Ovary (tissue), 9 donors: ENCODE measurements around the gene SLC6A1. TPM values are rescaled to one million over a fixed set of nuclear protein-coding genes. Genes with fewer than 3 reads are reported as not detected.
A peak's percentile ranks its signal among the peaks of the same experiment; 100 is the strongest.

Source experiments
- DNase-seq, 5 donors: peaks; one replicate each; pipeline ENCODE4 v3.0.0-alpha.2; 2019 to 2020
- H3K27ac ChIP-seq, 2 donors: fragments of 200-600 bp; one replicate each; pipeline versions ENCODE4 v1.5.1 to v1.8.0; 2019 to 2022
- H3K27me3 ChIP-seq: fragments of 200-600 bp; one replicate; pipeline ENCODE4 v1.8.0; 2022
- H3K36me3 ChIP-seq: fragments of 200-600 bp; sonication (generic); one replicate; pipeline ENCODE4 v1.5.1; 2019
- H3K4me1 ChIP-seq: one replicate; pipeline ENCODE4 v1.8.1; 2013; ENCODE audit warnings: mild to moderate bottlenecking, moderate library complexity; ENCODE audit not compliant: insufficient read depth
- H3K4me3 ChIP-seq: fragments of 200-600 bp; sonication (generic); one replicate; pipeline ENCODE4 v1.5.1; 2017
- H3K9me3 ChIP-seq, 2 donors: fragments of 200-600 bp in 1 of 2; sonication (generic) in 1 of 2; one replicate each; pipeline versions ENCODE4 v1.5.1 to v1.8.1; 2013 to 2019; ENCODE audit warnings: mild to moderate bottlenecking in 1 of 2, moderate library complexity in 1 of 2
- CTCF ChIP-seq, 3 donors: fragments of 450-650 bp in 2 of 3; fragments of 200-600 bp in 1 of 3; IDR thresholded peaks; one replicate each; pipeline versions ENCODE4 v1.5.1 to v1.8.0; 2016 to 2022; ENCODE audit warnings: antibody characterized with exemption in 3 of 3, mild to moderate bottlenecking in 1 of 3
- EP300 ChIP-seq: sonication (generic); formaldehyde crosslinking; IDR thresholded peaks from one replicate; pipeline ENCODE4 v1.6.1; 2017; ENCODE audit warnings: antibody characterized with exemption
- POLR2A ChIP-seq: fragments of 450-650 bp; IDR thresholded peaks from one replicate; pipeline ENCODE4 v1.6.1; 2017; ENCODE audit warnings: antibody characterized with exemption, mild to moderate bottlenecking, moderate library complexity
- WGBS, 3 donors: extraction: QIAGEN DNeasy Blood & Tissue Kit in 1 of 3; methylation state at CpG; one replicate each; pipeline versions ENCODE4 v1.1.5 to v1.1.7; 2013 to 2017; 5-methylcytosine and 5-hydroxymethylcytosine counted together
- intact Hi-C, 4 donors: fragments of 100-400 bp; cut with DNase I; formaldehyde crosslinking; loops; one replicate each; pipeline versions ENCODE4 v1.11.0 to v1.15.1; 2022 to 2023
- polyA plus RNA-seq, 2 donors: library from polyadenylated mRNA; stranded (reverse); fragments of 200-250 nt in 1 of 2; fragments of 350-450 nt in 1 of 2; fragmentation: Illumina TruSeq in 1 of 2; extraction: RNeasy Lipid Tissue Mini Kit (QIAGEN cat#74804) in 1 of 2; gene quantifications; one replicate each; pipeline ENCODE4 v1.2.3, GENCODE V29; 2013 to 2014
- total RNA-seq, 7 donors: library from RNA; depleted of rRNA in 2 of 7; stranded (reverse); fragments of >200 nt in 2 of 7; fragmentation: NEBNext Ultra II Directional in 3 of 7; extraction: Animal tissue kit (Norgen Biotek cat#: 25700) in 3 of 7; gene quantifications; one replicate each; pipeline versions ENCODE4 v1.1.0 to v1.2.4, GENCODE V29; 2016 to 2023
- donor health status: DM: no; HTN: no; CAD: no; lungs with moderate emphysema.
- donor health status: DM: no; HTN: no; CAD: no.
- donor health status: Bipolar disorder and iron deficiency.
- donor health status: DM: yes; HTN: yes; CAD: no.
- donor health status: DM: no; HTN: no; CAD: no.
- donor health status: DM: yes; HTN: yes; CAD: no.

The SLC6A1 gene
- total and polyA plus RNA-seq, 9 donors: 0.23 to 3.3 (median 1.2) TPM

GRCh38 chr3:10988001-10988665 lies 4.4 kb upstream of the SLC6A1 start:
- Histone ChIP-seq H3K4me1 (no peaks in the 10 kb centered on the region), H3K4me3 (no peak overlapping the region), H3K27me3 (no peaks in the 10 kb centered on the region), H3K9me3 (no peaks in the 10 kb centered on the region), H3K36me3 (no peaks in the 10 kb centered on the region), H3K27ac (no peak overlapping the region)
- no peak for DNase-seq
- intact Hi-C loops: no loop called here
- TF ChIP-seq EP300 (no peak), CTCF (IDR thresholded peaks at IDR 0.05) (no peak), POLR2A (no peak)
- 78 to 81% (median 80%) methylated on average over 9 of the region's 9 CpGs for WGBS, 3 donors

GRCh38 chr3:10988991-10989484 lies 3.5 kb upstream of the SLC6A1 start:
- no peaks in the 10 kb centered on the region for H3K9me3 ChIP-seq
- 73 to 83% (median 78%) methylated on average over 7 of the region's 7 CpGs for WGBS, 3 donors
- no peak for TF ChIP-seq POLR2A
- TF ChIP-seq EP300: no peak
- no peak overlapping the region for H3K27ac ChIP-seq
- no peaks in the 10 kb centered on the region for H3K27me3 ChIP-seq
- H3K4me1 ChIP-seq: peaks cover 2% of the 10 kb centered on the region
- no peak for DNase-seq
- intact Hi-C loops: no loop called here
- no peaks in the 10 kb centered on the region for H3K36me3 ChIP-seq
- no peak overlapping the region for H3K4me3 ChIP-seq

- no peak overlapping the region for H3K27ac ChIP-seq
These were observed 588 bp downstream of the SLC6A1 start for GRCh38 chr3:10992943-10993728.

GRCh38 chr3:10993729-10994065 lies 1.1 kb downstream of the SLC6A1 start:
- WGBS, 3 donors: 5 to 9% (median 6%) methylated on average over 9 of the region's 9 CpGs
- no peak overlapping the region for H3K27ac ChIP-seq
- intact Hi-C loops: no loop called here

More at GRCh38 chr3:10992943-10993728, 588 bp downstream of the SLC6A1 start:
- peak in 2 of 5 donors; percentile 27 to 40 for DNase-seq
- H3K4me1 ChIP-seq: peaks cover 2% of the 10 kb centered on the region
- WGBS, 3 donors: 1 to 4% (median 2%) methylated on average over 56 to 69 of the region's 69 CpGs
- no peaks in the 10 kb centered on the region for H3K27me3 ChIP-seq
- TF ChIP-seq POLR2A (no peak), EP300 (no peak), CTCF (IDR thresholded peaks at IDR 0.05) (no peak)
- H3K4me3 ChIP-seq: peak overlapping the region; percentile 35
- no peaks in the 10 kb centered on the region for H3K36me3 ChIP-seq
- no peaks in the 10 kb centered on the region for H3K9me3 ChIP-seq
- intact Hi-C loops: no loop called here

More at GRCh38 chr3:10993729-10994065, 1.1 kb downstream of the SLC6A1 start:
- Histone ChIP-seq H3K9me3 (no peaks in the 10 kb centered on the region), H3K4me3 (no peak overlapping the region), H3K36me3 (no peaks in the 10 kb centered on the region), H3K4me1 (peaks cover 2% of the 10 kb centered on the region), H3K27me3 (no peaks in the 10 kb centered on the region)
- TF ChIP-seq POLR2A (no peak), EP300 (no peak), CTCF (IDR thresholded peaks at IDR 0.05) (no peak)
- DNase-seq: no peak
